Left cardiac atrium (tissue), 4 donors: ENCODE measurements around the gene DPP10. TPM values are rescaled to one million over a fixed set of nuclear protein-coding genes. Genes with fewer than 3 reads are reported as not detected.
A peak's percentile ranks its signal among the peaks of the same experiment; 100 is the strongest.

Source experiments
- ATAC-seq, 2 donors: fragments of 200-7000 bp; cut with Tn5 transposase; one replicate each; pipeline ENCODE4 v1.9.1; 2020; ENCODE audit warnings: mild to moderate bottlenecking in 2 of 2, moderate library complexity in 2 of 2
- DNase-seq: peaks from one replicate; pipeline ENCODE4 v3.0.0-alpha.2; 2020
- intact Hi-C, 2 donors: fragments of 100-400 bp; cut with DNase I; formaldehyde crosslinking; loops; one replicate each; pipeline versions ENCODE4 v1.14.1 to v1.15.1; 2022 to 2023
- total RNA-seq, 2 donors: library from RNA; stranded (reverse); fragmentation: NEBNext Ultra II Directional; extraction: Animal tissue kit (Norgen Biotek cat#: 25700); gene quantifications; one replicate each; pipeline ENCODE4 v1.2.1, GENCODE V29; 2021
- donor health status: DM: no; HTN: yes; CAD: no.
- donor health status: DM: no; HTN: yes; CAD: no; lungs with severe emphysema.
- donor health status: DM: yes; HTN: yes; CAD: no.
- donor health status: Dilated cardiomyopathy.

DPP10 gene
- total RNA-seq, 2 donors from 2014 or later = 0.38 to 0.50 TPM

DNA sequence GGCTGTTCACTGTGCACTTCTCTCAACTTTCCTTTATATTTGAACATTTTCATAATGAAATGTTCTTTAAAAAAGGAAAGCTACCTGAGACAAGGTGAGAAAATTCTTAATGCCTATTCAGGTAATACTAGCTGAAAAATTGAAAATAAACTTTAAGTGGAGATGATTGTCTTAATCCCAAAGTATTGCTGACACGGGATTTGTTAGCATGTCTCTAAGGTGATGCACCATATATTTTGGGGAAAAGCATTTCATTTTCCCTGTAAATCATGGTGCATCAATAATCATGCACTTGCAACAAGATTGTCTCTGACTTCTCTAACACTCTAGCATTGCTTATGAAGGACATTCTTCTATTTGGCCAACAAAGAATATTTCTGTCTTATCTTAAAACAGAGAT is 848.0 kb downstream of the DPP10 start:
- DNase-seq (no peak), ATAC-seq (no peak)
- intact Hi-C loops = no loop called here

DNA sequence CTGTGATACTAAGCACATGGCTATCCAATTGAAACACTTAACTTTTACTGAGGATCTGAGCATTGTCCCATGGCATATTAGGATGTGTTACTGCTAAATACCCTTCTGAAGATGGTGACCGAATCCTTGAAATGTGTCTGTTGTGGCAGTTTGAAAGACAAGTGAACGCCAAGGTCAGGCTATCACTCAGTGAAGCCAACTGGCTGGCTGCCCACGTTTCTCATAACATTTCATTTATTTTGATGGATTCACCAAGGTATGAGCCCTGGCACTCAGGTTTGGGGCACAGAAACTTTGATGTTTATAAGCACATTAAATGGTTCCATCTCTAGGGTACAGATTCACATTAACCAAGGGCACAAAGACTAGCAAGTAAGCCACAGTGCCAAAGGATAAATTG is 850.3 kb downstream of the DPP10 start:
- intact Hi-C loops = no loop called here
- DNase-seq = no peak
- no peak for ATAC-seq

DNA sequence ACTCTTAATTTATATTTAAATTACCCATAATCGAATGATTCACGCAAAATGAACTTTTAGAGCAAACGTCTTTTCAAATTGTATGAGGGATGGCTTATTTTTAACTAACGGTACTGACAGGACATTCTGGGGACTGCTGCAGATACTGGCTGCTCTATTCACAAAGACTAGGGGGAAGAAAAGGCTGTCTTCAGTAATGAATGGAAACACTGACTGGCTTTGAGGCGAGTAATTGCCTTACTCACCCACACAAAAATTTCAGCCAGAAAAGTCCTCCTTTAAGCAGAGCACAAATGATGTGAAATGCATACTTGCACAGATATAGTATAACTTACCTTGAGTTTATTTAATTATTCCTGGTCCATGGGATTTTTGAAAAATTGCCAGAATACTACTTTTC is 852.6 kb downstream of the DPP10 start:
- DNase-seq = no peak
- no peak for ATAC-seq
- intact Hi-C loops = no loop called here

DNA sequence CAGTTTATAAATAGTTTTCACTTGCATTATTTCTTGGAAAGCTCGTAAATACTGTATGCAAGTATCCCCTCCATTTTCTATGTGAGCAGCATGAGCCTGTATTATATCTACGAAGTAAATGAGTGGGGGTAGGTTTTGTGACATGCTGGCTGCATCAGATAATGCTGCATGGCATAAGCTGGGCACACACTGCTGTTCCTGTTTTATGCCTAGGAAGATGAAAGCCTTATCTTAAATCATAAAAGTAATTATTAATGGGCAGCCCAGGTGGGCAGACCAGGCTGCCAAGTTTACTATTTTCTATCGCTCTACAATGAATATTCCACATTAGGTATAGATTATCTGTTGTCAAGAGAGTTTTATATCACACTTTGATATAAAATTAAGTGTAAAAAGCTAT is 854.6 kb downstream of the DPP10 start:
- intact Hi-C loops = no loop called here
- no peak for DNase-seq

DNA sequence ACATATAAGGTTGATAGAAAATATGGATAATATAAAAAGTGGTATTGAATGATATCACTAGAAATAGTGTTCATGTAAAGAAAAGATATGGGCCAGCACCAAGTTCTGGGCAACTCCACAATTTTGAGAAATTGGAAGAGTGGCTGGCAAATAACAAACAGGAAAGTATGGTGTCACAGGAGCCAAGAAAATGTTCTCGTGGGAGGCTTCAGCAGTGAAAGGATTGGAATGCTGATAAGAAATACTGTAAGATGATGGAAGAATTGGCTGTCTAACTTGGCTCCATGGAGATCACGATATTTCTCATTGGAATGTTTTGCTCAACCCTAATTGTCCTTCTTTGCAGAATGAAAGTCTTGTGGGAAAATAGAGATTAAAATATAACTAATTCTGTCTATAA is 856.8 kb downstream of the DPP10 start:
- DNase-seq (no peak), ATAC-seq (no peak)
- intact Hi-C loops = no loop called here

More for the DNA sequence above, 854.6 kb downstream of the DPP10 start:
- ATAC-seq = no peak

DNA sequence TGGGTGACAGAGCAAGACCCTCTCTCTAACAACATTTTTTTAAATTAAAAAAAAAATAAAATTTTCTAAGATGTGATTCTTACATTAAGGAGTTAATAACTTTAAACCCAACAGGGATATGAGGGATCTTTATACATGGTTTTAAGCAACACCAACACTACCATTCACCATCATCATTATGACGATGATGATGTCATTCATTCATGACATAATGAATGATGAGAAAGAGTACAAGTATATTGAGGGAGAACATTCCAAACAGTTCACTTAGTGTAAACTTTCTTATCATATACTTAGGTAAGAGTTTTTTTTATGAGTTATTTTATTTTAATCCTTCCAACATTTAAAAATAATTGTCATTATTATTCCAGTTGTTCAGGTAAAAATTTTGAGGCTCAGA is 863.3 kb downstream of the DPP10 start:
- no peak for DNase-seq
- intact Hi-C loops = no loop called here
- ATAC-seq = no peak

DNA sequence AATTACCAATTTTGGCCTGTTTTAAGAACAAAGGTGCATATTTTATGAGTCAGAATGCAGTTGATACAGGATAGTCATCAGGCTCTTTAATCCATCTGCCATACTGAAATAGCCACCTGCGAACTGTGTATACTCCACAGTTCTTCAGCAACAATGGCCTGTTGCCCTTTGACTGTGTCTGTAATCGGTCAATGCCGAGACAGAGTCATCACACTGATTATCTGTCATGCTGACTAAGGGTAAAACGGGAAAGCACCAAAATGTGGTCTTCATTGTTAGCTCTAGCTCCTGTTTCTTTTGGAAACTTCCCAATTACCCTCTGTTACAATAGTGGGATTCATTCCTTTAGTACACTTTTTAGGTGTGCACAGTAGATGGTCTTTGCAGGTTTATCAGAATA is 871.7 kb downstream of the DPP10 start:
- no peak for DNase-seq
- intact Hi-C loops = no loop called here
- no peak for ATAC-seq

DNA sequence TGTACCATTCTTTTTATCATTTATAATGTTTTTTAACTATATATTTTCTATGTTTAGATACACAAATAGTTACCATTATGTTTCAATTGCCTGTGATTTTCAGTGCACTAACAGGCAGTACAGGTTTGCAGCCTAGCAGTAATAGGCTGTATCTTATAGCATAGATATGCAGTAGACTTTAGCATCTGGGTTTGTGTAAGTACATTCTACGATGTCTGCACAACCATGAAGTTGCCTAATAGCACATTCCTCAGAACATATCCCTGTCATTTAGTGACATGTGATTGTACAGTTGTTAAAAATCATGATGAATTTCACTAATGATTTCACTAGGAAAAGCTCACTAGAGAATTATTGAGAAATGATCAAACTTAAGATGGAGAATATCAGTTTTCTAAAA is 884.6 kb downstream of the DPP10 start:
- ATAC-seq = no peak
- DNase-seq = no peak
- intact Hi-C loops = no loop called here

DNA sequence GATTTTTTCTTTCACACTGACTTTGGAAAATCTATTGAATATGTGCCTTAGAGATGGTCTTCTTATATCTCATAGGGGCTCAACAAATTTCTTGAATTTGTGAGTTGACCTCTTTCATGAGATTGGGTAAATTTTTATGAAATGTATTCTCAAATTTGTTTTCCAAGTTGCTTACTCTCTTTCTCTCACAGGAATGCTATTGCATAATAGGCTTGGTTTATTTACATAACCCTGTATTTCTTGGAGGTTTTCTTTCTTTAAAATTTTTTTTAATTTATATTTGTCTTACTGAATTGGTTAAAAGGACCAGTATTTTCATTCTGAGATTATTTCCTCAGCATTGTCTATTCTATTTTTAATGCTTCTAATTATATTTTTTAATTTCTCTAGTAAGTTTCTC is 917.1 kb downstream of the DPP10 start:
- intact Hi-C loops = no loop called here
- DNase-seq = no peak
- no peak for ATAC-seq

DNA sequence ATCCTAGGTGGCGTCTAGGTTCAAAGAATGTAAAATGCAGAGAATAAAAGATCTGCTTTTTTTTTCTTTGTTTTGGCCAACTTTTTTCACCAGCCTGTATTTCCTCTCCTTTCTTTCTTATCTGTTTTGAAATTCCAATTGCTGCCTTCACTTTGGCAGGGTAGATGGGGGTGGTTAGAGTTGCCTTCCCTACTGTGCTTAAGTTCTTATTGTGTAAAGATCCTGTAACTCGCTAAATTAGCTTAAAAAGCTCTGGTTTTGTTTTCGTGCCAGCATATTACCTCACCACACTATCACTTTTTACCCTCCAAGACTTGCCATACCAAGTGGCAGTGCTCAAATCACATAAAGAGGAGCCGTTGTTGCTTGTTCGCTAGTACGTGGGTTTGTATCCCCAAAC is 921.7 kb downstream of the DPP10 start:
- intact Hi-C loops = no loop called here
- DNase-seq (no peak), ATAC-seq (peak in 1 of 2 donors; percentile 41)

DNA sequence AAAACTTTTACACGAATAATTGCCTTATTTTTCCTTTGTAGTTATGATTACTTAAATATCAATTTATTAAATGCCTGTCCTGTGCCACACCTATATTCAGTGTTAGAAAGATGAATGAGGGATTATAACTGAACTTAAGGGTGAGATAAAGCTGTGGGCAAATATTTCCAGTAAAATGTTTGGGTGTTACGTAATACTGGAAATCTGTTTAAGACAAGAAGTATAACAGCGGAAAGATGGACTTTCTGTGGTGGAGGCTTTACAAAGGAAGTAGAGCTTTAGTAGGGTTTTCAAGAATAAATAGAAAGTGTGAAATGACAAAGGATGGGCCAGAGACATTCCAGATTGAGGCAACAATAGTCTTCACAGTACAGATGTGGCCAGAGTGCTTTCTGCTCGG is 927.0 kb downstream of the DPP10 start:
- intact Hi-C loops = no loop called here
- ATAC-seq (no peak), DNase-seq (no peak)

DNA sequence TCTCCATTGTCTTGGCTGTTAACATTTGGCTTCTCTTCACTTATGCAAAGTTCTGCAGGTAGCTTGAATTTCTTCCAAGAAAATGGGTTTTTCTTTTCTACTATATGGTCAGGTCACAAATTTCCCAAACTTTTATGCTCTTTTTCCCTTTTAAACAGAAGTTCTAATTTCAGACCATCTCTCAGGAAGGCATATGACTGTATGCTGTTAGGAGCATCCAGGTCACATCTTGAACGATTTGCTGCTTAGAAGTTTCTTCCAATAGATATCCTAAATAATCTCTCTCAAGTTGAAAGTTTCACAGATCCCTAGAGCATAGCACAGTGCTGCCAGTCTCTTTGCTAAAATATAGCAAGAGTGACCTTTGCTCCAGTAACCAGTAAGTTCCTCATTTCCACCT is 932.5 kb downstream of the DPP10 start:
- DNase-seq = no peak
- no peak for ATAC-seq

DNA sequence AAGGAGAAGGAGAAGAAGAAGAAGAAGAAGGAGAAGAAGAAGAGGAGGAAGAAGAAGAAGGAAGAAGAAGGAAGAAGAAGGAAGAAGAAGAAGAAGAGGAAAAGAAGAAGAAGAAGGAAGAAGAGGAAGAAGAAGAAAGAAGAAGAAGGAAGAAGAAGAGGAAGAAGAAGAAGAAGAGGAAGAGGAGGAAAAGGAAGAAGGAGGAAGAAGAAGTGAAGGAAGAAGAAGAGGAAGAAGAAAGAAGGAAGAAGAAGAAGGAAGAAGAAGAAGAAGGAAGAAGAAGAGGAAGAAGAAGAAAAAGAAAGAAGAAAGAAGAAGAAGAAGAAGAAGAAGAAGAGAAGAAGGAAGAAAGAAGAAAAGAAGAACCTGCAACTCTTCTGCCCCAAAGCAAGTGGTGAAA is 942.0 kb downstream of the DPP10 start:
- no peak for DNase-seq
- ATAC-seq = no peak
- intact Hi-C loops = no loop called here

More for the DNA sequence above, 932.5 kb downstream of the DPP10 start:
- intact Hi-C loops = no loop called here

DNA sequence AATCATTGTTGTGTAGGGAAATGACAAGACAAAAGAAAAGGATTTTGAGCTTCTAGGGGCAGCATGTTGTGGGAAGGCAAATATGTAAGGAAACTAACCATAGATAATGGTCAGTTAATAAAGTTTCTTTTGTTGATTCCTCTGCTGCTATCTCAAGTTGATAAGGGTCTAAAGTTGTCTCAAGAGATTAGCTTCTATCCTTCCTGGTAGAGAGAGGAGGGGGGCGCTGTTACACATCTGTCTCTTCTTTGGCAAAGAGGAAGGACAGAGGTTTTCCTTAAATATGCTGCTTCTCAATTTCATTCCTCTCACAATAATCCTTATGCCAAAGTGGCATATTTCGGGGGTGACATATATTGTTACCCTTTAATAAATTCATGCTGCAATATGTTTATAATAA is 944.0 kb downstream of the DPP10 start:
- ATAC-seq (no peak), DNase-seq (no peak)
- intact Hi-C loops = no loop called here

DNA sequence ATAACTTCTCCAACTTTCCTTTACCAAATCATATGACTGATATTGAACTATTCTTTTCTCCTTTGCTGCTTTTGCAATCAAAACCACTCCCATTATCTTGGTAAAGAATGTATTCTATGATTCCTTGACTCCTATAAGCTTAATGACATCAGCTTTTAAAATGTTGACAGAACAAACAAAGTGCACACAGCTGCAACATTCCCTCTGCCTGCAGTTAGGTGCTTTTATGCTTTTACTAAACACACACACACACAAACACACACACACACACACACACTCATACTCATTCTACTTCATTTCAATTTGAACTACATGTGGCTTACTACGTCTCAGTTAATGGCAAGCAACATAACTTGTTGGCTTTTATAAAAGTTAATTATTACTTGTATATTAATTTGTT is 946.6 kb downstream of the DPP10 start:
- DNase-seq = no peak
- intact Hi-C loops = no loop called here
- no peak for ATAC-seq

DNA sequence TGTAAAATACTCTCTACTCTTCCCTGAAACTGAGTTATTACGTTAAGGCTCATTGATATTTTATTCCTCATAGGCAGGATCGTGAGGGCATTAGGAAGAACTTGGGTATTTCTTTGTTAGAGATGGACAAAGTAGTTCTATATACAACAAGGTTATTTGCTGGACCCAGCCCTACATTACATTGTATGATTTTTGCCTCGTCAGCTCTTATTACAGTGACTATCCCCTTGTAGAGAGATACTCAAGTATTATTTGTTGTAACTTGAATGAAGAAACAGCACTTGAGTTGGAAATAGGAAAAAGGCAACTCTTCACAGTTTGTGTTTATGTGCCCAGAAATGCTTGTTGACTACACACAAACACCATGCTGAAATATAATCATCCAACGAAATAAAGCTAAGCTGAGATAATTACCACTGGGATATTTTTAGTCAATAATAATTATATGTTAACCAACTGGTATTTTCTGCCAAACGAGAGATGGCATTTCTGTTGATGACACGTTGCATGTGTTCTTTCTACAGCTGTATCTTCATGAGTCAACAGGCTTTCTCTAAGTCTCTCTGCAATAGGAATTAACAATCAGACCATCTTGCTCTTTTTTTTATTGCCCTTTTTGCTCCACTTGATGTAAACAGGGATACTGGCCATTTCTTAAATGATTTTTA is 947.6 kb downstream of the DPP10 start:
- intact Hi-C loops = no loop called here
- DNase-seq (no peak), ATAC-seq (no peak)

DNA sequence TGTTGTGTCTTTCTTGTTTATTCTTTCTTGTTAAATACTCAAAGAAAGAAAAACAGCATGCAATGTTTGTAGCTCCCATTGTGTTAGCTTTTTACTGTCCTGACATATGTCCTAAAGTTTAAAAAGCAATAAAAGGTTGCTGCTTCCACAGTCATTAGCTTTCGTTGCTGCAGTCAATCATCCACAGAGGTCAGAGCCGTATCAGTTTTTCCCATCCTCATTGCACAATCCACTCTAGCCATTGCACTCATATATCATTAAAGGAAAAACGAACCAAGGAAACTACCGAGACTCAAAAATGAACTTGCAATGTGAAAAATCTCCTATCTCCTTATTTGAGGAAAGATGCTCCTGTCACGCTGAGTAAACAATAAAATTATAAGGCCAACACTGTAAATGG is 954.1 kb downstream of the DPP10 start:
- no peak for DNase-seq
- no peak for ATAC-seq
- intact Hi-C loops = no loop called here

DNA sequence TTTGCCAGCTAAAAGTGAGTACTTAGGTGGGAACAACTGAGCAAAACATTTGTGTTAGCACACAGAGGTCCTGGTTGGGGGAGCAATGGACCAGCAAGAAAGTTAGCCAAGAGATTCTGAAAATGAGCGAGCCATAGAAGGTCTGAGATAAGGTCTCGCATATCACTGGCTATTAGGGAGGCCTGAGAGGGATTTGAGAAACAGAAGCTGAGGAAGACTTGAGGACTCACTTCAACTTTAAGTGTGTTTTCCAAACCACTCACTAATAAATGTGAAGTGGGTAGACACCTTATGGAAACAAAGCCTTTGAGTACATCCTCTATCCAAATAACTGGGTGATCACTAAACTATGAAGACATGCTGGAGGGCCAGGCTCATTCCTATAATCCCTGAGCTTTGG is 958.5 kb downstream of the DPP10 start:
- no peak for ATAC-seq
- intact Hi-C loops = no loop called here
- DNase-seq = no peak

DNA sequence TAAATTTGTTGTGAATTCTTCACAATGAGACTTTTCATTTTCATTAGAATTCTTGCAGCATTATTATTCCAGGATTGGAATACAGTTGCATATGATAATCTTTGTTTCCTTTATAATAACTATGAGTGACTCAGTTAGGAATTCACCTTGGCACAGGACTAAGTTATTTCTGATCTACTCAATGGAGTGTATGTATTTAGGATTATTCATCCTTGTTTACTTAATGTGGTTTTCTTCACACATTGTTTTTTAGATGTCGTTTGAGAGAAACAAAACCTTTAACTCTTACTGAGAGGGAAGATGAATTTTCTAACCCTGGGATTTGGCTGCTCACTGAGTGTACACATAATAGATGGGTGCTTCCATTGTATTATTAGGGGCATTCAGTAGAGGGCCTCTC is 970.1 kb downstream of the DPP10 start:
- intact Hi-C loops = no loop called here
- no peak for DNase-seq
- no peak for ATAC-seq

DNA sequence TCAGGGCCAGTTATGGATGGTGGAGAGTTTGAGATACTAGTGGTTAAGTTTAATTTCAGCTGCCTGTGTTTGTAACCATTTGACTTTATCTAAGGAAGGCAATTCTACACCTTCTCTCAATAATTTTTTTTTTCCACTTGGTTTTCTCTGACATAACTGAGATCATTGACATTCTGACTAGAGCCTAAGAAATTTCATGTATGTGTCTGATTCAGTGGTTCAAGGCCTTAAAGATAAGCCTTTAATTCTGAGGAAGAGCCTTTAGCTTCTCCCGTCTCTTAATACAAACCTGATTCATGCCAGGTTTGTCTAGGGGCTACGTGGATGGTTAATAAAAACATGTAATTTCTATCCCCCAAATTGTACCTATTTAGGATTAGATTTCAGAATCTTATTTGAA is 971.4 kb downstream of the DPP10 start:
- intact Hi-C loops = no loop called here
- ATAC-seq = peak in 1 of 2 donors; percentile 45
- no peak for DNase-seq

DNA sequence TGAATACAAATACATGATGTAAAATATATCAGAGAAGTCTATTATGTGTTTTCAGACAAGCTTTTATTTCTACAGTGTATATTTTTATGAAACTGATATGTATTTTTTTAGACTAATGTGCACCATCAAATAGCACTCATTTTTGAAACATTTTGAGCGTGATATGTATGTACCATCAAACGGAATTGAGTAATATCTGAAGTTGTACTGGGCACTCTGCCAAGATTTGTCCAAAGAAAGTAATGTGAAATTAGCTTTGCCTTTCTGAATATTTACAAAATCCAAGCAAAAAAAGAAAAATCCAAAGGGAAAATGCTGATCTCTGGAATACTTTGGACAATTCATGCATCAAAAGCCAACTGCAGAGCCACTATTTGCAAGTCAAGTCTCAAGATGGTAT is 972.0 kb downstream of the DPP10 start:
- intact Hi-C loops = no loop called here
- no peak for DNase-seq
- no peak for ATAC-seq
